Stimulated activated CD4-positive, alpha-beta T cell treated with anti-CD3 and anti-CD28 coated beads, Interleukin-2, amount 100 ng/mL, for 48 hours (primary cell): ENCODE results near the gene DEPDC5.

ENCODE experiments used
- DNase-seq, 2 donors: peaks; one replicate each; pipeline ENCODE4 v3.0.0-alpha.2; 2020

Gene DEPDC5

GRCh38 chr22:31953261-31953660 lies 199.4 kb downstream of the DEPDC5 start:
- no peak for DNase-seq

- DNase-seq: no peak
Measured at GRCh38 chr22:31954535-31955523, 201.0 kb downstream of the DEPDC5 start.

- no peak for DNase-seq
Measured at GRCh38 chr22:31956360-31956759, 202.5 kb downstream of the DEPDC5 start.
